Thymus (tissue), 11 donors: Measurements from ENCODE around the gene TRIM40. TPM values are rescaled to one million over a fixed set of nuclear protein-coding genes. Genes with fewer than 3 reads are reported as not detected.

Experiments used
- DNase-seq, 9 donors: peaks; one replicate each; pipeline ENCODE4 v3.0.0-alpha.2; 2013; ENCODE audit warnings: low spot score in 9 of 9, low read depth in 6 of 9, missing footprints in 1 of 9
- H3K27ac ChIP-seq, 2 donors: one replicate each; pipeline ENCODE4 v1.5.1; 2013; ENCODE audit warnings: control low read depth in 1 of 2, low read depth in 1 of 2, low read length in 1 of 2, mild to moderate bottlenecking in 1 of 2, moderate library complexity in 1 of 2
- H3K27me3 ChIP-seq, 2 donors: one replicate each; pipeline ENCODE4 v1.5.1; 2013; ENCODE audit warnings: low read length in 1 of 2; ENCODE audit not compliant: control insufficient read depth in 2 of 2, insufficient read depth in 1 of 2
- H3K36me3 ChIP-seq, 2 donors: one replicate each; pipeline ENCODE4 v1.5.1; 2013; ENCODE audit warnings: low read length in 1 of 2, mild to moderate bottlenecking in 1 of 2, moderate library complexity in 1 of 2; ENCODE audit not compliant: control insufficient read depth in 2 of 2, insufficient read depth in 2 of 2
- H3K4me1 ChIP-seq, 2 donors: one replicate each; pipeline ENCODE4 v1.5.1; 2013; ENCODE audit warnings: low read length in 2 of 2; ENCODE audit not compliant: control insufficient read depth in 2 of 2, insufficient read depth in 2 of 2
- H3K4me3 ChIP-seq, 2 donors: one replicate each; pipeline ENCODE4 v1.5.1; 2013; ENCODE audit warnings: low read length in 2 of 2, control low read depth in 1 of 2, mild to moderate bottlenecking in 1 of 2
- H3K9me3 ChIP-seq, 2 donors: one replicate each; pipeline ENCODE4 v1.5.1; 2013; ENCODE audit warnings: low read length in 1 of 2, mild to moderate bottlenecking in 1 of 2; ENCODE audit not compliant: control insufficient read depth in 2 of 2, insufficient read depth in 1 of 2
- WGBS: extraction: QIAGEN DNeasy Blood & Tissue Kit; methylation state at CpG from one replicate; pipeline ENCODE4 v1.1.7; 2013; 5-methylcytosine and 5-hydroxymethylcytosine counted together
- polyA plus RNA-seq: library from polyadenylated mRNA; stranded (reverse); fragments of 200-250 nt; gene quantifications from one replicate; pipeline ENCODE4 v1.2.3, GENCODE V29; 2013
- total RNA-seq: library from RNA; stranded (reverse); fragments of 120-200 nt; gene quantifications from one replicate; pipeline ENCODE4 v1.2.4, GENCODE V29; 2013
- donor health status: healthy.

TRIM40 gene
- total and polyA plus RNA-seq, 2 donors, result 0.09 to 0.16 TPM

DNA sequence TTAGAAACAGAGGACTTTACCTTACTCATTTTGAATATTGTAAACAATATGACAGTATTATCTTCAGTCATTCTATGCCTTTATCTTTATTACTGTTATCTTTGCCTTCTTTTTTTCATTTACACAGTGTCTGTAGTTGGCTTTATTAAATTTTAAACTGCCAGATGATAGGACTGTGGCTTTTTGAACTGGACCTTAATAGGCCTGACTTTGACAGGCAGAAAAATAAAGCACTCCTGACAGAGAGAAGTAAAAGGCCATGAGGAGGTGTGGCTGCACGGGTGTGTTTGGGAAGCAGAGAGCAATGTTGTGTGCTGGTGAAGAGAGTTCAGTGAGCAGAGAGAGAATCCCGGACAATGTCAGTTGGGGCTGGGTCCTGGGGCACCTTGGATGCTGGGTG, 7.8 kb downstream of the TRIM40 start:
- DNase-seq, result no peak
- whole genome bisulfite sequencing, result 86% methylated on average over 2 of the region's 2 CpGs
- H3K9me3 ChIP-seq, result no peaks in the 10 kb centered on the region
- peaks cover 0 to 5% of the 10 kb centered on the region in 2 donors for H3K27me3 ChIP-seq
- no peak overlapping the region for H3K27ac ChIP-seq
- H3K4me1 ChIP-seq, result no peaks in the 10 kb centered on the region
- H3K36me3 ChIP-seq, result no peaks in the 10 kb centered on the region
- H3K4me3 ChIP-seq, result no peak overlapping the region

DNA sequence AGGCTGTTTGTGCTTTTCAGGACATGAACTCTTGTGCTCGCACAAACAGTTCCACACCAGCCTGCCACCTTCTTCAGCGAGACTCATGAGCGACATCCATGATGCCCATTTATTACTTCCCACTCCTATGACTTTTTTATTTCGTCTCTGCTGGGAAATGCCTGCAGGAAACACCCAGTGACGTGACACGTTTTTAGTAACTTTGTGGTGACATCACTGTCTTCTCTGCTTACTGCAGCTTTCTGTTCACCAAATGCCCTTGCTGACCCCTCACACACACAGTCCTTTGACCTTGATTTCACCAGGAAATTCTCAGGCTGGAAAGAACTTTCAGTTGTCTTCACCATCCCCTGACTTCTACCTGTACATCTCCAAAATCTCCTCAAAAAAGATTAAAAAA, 8.9 kb downstream of the TRIM40 start:
- WGBS, result 88% methylated on average over 6 of the region's 6 CpGs
- peaks cover 0 to 5% of the 10 kb centered on the region in 2 donors for H3K27me3 ChIP-seq

DNA sequence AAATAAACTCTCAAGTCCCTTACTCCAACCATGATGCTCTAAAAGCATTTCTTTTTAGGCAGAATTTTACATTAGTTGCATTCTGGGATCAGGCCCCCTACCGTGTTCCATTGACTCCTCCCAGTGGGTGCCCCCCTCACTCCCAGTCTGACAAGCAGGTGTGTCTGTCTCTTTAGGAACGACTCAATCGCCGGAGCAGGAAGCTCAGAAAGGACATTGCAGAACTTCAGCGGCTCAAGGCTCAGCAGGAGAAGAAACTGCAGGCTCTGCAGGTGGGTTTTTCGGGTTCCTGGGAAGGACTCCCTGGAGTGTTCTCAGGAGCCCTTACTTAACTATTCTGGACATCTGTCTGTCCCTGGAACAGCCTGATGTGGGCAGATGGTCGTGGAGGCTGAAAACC, 9.9 kb downstream of the TRIM40 start:
- DNase-seq, result no peak
- Histone ChIP-seq H3K4me3 (no peak overlapping the region), H3K36me3 (no peaks in the 10 kb centered on the region), H3K27me3 (peaks cover 0 to 5% of the 10 kb centered on the region in 2 donors), H3K9me3 (no peaks in the 10 kb centered on the region), H3K4me1 (no peaks in the 10 kb centered on the region), H3K27ac (no peak overlapping the region)
- 83% methylated on average over 7 of the region's 7 CpGs for WGBS

More for the DNA sequence above, 8.9 kb downstream of the TRIM40 start:
- DNase-seq, result no peak
- no peaks in the 10 kb centered on the region for H3K36me3 ChIP-seq
- no peak overlapping the region for H3K4me3 ChIP-seq
- no peaks in the 10 kb centered on the region for H3K4me1 ChIP-seq
- H3K9me3 ChIP-seq, result no peaks in the 10 kb centered on the region
- no peak overlapping the region for H3K27ac ChIP-seq

DNA sequence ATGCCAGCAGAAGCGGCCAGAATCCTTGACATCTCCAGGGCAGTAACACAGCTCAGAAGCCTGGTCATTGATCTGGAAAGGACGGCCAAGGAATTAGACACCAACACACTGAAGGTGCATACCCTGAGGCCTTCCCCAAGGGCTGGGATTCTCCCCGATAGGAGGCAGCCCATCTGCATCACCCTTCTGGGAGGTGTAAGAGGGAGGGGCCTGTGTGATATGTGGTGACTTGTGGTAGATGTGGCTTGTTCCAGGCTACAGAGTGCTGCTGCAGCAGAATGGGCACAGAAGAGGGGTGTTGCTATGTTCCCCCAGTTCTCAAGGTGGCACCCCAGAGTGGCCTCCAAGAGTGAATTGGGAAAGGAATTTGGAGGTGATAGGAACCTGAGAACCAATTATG, 11.2 kb downstream of the TRIM40 start:
- no peaks in the 10 kb centered on the region for H3K4me1 ChIP-seq
- no peak overlapping the region for H3K4me3 ChIP-seq
- no peak overlapping the region for H3K27ac ChIP-seq
- DNase-seq, result no peak
- no peaks in the 10 kb centered on the region for H3K9me3 ChIP-seq
- H3K36me3 ChIP-seq, result no peaks in the 10 kb centered on the region
- WGBS, result 75% methylated on average over 3 of the region's 3 CpGs
- peaks cover 0 to 2% of the 10 kb centered on the region in 2 donors for H3K27me3 ChIP-seq

DNA sequence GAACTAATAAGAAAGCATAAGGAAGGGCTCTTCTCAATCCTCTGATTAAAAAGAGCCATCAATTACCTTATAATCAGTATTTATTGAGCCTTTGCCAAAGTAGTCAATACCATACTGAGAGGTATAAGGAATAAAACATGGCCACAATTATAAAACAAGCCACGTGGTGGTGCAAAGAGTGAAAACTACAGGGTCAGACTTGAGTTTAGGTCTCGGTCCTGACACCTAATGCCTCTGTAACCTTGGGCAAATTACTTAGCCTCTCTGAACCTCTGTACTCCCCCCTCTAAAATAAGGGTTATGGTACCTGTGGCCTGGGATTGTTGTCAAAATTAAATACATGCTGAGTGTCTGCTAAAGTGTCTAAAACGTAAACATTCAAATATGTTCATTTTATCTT, 13.3 kb downstream of the TRIM40 start:
- DNase-seq, result no peak
- no peak overlapping the region for H3K4me3 ChIP-seq
- 89% methylated on average over 3 of the region's 3 CpGs for WGBS
- no peaks in the 10 kb centered on the region for H3K4me1 ChIP-seq
- H3K9me3 ChIP-seq, result no peaks in the 10 kb centered on the region
- peaks cover 0 to 2% of the 10 kb centered on the region in 2 donors for H3K27me3 ChIP-seq
- no peak overlapping the region for H3K27ac ChIP-seq
- H3K36me3 ChIP-seq, result no peaks in the 10 kb centered on the region

DNA sequence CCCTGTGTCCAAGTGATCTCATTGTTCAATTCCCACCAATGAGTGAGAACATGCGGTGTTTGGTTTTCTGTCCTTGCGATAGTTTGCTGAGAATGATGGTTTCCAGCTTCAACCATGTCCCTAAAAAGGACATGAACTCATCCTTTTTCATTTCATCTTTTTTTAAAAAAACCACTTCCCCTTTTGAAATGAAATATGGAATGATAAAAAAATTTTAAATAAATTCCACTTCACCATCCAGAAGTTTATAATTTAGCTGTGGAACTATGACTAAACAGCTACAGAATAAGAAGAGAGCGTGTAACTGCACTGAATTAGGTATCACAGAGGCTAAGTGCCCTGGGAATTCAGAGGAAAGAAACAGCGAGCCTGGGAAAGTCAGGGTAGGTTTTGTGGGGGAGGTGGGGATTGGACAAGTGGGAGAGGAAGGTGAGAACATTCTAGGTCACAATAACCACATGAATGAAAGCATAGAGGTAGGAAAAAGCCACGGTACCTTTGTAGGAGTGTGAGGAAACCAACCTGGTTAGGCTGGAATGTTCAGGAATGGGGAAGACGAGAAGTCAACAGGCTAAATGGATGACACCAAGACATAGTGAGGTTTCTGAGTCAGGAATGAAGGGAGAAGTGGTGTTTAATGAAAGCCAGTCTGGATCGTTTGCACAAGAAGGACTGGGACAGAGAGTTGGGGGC, 14.1 kb downstream of the TRIM40 start:
- H3K36me3 ChIP-seq, result no peaks in the 10 kb centered on the region
- DNase-seq, result no peak
- H3K27me3 ChIP-seq, result peaks cover 0 to 2% of the 10 kb centered on the region in 2 donors
- no peaks in the 10 kb centered on the region for H3K4me1 ChIP-seq
- H3K9me3 ChIP-seq, result no peaks in the 10 kb centered on the region
- no peak overlapping the region for H3K4me3 ChIP-seq
- 85% methylated on average over 7 of the region's 7 CpGs for WGBS
- H3K27ac ChIP-seq, result no peak overlapping the region

DNA sequence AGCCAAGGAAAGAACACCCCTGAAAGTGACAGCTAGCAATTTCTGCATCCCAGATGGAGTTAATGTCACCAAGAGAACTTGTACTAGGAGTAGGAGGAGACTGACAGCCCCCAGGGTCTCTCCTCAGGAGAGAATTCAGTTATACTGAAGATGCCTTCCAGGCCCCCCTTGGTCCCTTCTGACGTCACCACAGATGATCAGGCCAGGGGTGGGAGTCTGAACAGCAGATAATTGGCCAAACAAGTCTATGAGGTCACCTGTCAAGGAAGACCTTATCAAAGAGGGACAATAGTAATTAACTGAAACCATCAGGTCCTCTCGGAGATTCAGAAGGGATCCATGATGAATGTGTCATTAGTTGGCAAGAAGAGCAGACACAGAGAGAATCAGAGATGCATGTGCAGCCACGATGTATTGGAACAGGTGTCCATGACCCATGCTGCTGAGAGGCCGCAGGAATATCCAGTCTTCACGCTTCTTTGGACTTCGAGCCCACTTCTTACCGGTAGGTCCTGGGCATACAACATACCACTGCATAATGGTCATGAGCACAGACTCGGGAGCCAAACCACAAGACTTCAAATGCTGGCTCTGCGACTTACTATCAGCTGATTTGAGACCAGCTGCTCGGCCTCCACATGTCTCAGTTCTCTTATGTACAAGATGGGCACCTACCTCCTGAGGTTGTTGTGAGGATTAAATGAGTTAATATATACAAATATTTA, 14.9 kb downstream of the TRIM40 start:
- no peak overlapping the region for H3K4me3 ChIP-seq
- H3K36me3 ChIP-seq, result no peaks in the 10 kb centered on the region
- H3K27ac ChIP-seq, result no peak overlapping the region
- no peaks in the 10 kb centered on the region for H3K9me3 ChIP-seq
- H3K4me1 ChIP-seq, result no peaks in the 10 kb centered on the region
- H3K27me3 ChIP-seq, result peaks cover 0 to under 1% of the 10 kb centered on the region in 2 donors
- WGBS, result 94% methylated on average over 10 of the region's 10 CpGs
- DNase-seq, result no peak

DNA sequence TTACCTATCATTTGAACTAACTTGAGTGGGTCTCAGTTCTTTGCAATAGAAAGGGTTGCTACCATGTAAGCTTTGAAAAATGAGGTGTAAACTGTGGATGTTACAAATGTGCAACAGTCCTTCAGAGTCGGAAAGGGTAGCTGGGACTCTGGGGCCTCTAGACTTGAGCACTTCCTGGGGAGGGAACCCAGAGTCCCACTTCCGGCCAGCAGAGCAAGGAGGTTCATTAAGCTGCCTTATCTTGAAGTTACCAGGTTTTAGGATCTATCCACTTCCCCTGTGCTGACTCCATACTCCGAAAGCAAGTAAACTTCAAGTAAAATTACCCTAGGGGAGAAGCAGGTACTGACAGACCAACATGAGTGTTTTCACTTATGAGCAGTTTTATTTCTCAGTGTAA, 15.6 kb downstream of the TRIM40 start:
- Histone ChIP-seq H3K27ac (no peak overlapping the region), H3K36me3 (no peaks in the 10 kb centered on the region), H3K9me3 (peaks cover 0 to under 1% of the 10 kb centered on the region in 2 donors), H3K4me3 (no peak overlapping the region), H3K27me3 (no peaks in the 10 kb centered on the region), H3K4me1 (no peaks in the 10 kb centered on the region)
- 20% methylated on average over 3 of the region's 3 CpGs for WGBS
- no peak for DNase-seq

DNA sequence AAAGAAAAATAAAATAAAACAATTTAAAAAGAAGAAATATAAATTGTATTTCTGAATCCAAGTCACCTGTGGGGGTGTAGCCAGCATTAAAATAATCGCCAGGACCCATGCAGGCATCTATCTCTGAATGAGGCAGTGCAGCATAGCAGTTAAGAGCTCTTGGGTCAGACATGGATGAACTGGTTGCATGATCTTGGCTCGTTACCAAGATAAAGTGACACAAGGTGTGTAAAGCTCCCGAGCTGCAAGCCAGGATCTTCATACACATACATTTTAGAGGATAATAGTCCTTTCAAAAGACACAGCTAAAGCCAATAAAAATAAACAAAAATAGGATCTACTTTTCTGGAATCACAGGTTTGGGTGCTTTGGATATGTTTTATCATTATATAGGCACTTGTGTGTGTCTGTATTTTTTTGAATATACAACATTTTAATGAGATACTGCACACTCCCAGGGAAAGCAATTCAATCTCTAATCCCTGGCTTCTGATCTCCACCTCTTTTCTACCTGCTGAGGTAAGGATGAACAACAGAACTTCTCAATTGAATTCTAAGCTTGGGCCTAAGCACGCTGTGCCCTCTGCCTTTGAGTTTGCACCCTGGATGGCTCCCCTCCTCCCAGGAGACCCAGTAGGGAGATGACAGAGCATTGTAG, 16.2 kb downstream of the TRIM40 start:
- no peaks in the 10 kb centered on the region for H3K4me1 ChIP-seq
- no peak overlapping the region for H3K27ac ChIP-seq
- peaks cover 0 to 3% of the 10 kb centered on the region in 2 donors for H3K9me3 ChIP-seq
- WGBS, result 86% methylated on average over 4 of the region's 4 CpGs
- no peaks in the 10 kb centered on the region for H3K36me3 ChIP-seq
- H3K4me3 ChIP-seq, result no peak overlapping the region
- DNase-seq, result no peak
- no peaks in the 10 kb centered on the region for H3K27me3 ChIP-seq
